ENCODE measurements around the gene SMAD6.

GRCh38 chr15:66658044-66658443 is 44.0 kb upstream of the SMAD6 start:
- TF ChIP-seq, protein P1, sequence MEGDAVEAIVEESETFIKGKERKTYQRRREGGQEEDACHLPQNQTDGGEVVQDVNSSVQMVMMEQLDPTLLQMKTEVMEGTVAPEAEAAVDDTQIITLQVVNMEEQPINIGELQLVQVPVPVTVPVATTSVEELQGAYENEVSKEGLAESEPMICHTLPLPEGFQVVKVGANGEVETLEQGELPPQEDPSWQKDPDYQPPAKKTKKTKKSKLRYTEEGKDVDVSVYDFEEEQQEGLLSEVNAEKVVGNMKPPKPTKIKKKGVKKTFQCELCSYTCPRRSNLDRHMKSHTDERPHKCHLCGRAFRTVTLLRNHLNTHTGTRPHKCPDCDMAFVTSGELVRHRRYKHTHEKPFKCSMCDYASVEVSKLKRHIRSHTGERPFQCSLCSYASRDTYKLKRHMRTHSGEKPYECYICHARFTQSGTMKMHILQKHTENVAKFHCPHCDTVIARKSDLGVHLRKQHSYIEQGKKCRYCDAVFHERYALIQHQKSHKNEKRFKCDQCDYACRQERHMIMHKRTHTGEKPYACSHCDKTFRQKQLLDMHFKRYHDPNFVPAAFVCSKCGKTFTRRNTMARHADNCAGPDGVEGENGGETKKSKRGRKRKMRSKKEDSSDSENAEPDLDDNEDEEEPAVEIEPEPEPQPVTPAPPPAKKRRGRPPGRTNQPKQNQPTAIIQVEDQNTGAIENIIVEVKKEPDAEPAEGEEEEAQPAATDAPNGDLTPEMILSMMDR (IDR thresholded peaks at IDR 0.05; ENCODE audit: insufficient read depth, low read depth, low read length) = no peak
- TF ChIP-seq EZH2 (IDR thresholded peaks at IDR 0.05; ENCODE audit: insufficient read depth, low read length) = no peak

All from astrocyte (in vitro differentiated cells and primary cell).